Measurements from ENCODE around the gene ADISSP.

DNA sequence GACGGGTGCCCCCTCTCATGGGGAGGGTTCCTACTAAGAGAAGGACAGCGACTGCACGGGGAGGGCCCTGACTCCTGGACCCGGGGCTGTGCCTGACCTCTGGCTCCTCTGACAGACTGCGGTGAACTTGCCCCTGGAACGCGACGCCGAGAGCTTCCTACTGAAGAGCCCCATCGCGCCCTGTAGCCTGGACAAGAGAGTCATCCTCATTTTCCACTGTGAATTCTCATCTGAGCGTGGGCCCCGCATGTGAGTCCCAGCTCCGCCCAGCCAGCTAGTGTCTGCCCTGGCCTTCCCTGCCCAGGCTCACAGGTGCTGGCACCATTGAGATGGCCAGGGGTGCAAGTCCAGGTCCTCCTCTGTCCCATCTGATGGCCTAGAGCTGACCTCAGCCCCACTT, 35.7 kb upstream of the ADISSP start:
- TF ChIP-seq, protein P1, sequence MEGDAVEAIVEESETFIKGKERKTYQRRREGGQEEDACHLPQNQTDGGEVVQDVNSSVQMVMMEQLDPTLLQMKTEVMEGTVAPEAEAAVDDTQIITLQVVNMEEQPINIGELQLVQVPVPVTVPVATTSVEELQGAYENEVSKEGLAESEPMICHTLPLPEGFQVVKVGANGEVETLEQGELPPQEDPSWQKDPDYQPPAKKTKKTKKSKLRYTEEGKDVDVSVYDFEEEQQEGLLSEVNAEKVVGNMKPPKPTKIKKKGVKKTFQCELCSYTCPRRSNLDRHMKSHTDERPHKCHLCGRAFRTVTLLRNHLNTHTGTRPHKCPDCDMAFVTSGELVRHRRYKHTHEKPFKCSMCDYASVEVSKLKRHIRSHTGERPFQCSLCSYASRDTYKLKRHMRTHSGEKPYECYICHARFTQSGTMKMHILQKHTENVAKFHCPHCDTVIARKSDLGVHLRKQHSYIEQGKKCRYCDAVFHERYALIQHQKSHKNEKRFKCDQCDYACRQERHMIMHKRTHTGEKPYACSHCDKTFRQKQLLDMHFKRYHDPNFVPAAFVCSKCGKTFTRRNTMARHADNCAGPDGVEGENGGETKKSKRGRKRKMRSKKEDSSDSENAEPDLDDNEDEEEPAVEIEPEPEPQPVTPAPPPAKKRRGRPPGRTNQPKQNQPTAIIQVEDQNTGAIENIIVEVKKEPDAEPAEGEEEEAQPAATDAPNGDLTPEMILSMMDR (IDR thresholded peaks at IDR 0.05; ENCODE audit: low read depth, low read length, poor library complexity, severe bottlenecking): no peak
- no peak for TF ChIP-seq EZH2phosphoT487 (IDR thresholded peaks at IDR 0.05; ENCODE audit: borderline replicate concordance, low read length)

Measured in DOHH2 (cell line).